T-helper 2 cell (primary cell): Measurements from ENCODE around the gene XPO6.
A peak's percentile ranks its signal among the peaks of the same experiment; 100 is the strongest.

Experiments used
- DNase-seq, 5 experiments: peaks; one replicate each; pipeline versions ENCODE4 v3.0.0 to v3.0.0-alpha.2; 2012 to 2022

Gene XPO6

DNA sequence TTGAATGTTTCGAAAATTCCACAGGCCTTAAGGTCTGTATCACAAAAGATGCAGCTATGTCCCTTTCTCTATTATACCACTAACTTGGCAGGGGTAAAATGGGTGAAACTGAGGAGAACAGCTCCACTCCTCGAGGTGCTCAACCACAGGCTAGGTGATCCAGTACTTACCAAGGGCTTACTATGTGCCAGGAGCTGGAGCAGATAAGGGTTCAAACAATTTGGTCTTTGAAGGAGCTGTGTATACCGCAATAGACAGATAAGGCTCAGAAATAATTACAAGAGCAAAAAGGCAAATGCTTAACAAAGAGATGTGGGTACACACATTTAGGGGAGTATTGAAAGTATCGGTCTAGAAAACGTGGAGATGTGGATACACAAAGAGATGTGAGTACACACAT lies 1.5 kb downstream of the XPO6 start:
- DNase-seq, result no peak

DNA sequence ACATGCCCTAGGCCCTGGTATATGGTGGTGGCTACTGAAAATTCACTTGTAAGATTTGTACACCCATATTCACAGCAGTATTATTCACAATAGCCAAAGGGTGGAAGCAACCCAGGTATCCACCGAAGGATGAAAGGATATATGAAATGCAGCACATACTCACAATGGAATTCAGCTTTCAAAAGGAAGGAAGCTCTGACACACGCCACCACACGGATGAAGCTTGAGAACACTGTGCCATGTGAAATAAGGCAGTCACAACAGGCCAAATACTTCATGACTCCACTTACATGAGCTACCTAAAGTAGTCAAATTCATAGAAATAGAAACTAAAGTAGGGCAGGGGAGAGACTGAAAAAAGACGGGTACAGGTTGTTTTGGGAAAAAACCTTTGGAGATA lies 2.9 kb downstream of the XPO6 start:
- no peak for DNase-seq

DNA sequence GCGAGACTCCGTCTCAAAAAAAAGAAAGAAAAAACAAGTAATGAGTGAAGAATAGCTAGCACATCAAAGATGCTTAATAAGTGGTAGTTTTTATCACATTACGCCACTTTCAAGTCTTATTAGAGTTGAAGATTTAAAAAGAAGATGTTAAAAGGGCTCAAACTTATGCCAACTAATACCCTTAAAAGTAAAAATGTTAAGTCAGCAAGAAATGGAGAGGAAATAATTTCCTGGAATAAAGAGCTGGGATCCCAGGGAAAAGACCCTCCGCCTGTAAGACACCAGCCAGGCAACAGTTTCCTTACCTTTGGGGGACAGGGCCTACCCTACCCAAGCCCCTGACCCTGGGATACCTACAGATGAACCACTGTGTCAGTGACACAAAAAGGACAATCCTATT lies 3.6 kb downstream of the XPO6 start:
- DNase-seq, result no peak

DNA sequence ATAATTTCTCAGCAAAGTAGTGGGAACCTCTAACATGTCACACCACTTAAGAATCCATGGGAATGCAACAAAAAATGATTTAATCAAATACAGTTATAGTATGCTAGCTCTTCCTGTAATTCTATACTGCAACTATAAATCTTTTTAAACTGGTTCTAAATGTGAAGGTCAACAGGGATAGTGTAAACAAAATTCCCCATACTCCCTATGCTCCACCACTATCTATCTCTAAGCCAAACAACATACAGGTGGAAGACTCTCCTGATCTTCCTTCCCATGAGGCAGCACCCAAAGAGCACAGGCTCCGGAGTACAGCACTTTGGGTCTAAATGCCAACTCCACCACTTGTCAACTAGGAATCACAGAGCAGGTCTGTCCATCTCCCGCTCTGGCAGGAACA lies 4.4 kb downstream of the XPO6 start:
- no peak for DNase-seq

DNA sequence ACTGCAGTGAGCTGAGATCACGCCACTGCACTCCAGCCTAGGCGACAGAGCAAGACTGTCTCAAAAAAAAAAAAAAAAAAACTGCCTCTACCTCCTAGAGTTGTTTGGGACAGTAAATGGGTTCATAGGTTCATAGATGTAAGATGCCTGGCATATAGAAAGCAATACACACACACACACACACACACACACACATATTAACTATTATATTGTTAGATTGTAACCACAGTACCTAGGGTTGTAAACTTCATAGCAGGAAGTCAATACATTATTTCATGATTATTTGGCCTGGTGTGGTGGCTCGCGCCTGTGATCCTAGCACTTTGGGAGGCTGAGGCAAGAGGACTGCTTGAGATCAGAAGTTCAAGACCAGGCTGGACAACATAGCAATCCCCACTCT lies 5.8 kb downstream of the XPO6 start:
- DNase-seq, result no peak

DNA sequence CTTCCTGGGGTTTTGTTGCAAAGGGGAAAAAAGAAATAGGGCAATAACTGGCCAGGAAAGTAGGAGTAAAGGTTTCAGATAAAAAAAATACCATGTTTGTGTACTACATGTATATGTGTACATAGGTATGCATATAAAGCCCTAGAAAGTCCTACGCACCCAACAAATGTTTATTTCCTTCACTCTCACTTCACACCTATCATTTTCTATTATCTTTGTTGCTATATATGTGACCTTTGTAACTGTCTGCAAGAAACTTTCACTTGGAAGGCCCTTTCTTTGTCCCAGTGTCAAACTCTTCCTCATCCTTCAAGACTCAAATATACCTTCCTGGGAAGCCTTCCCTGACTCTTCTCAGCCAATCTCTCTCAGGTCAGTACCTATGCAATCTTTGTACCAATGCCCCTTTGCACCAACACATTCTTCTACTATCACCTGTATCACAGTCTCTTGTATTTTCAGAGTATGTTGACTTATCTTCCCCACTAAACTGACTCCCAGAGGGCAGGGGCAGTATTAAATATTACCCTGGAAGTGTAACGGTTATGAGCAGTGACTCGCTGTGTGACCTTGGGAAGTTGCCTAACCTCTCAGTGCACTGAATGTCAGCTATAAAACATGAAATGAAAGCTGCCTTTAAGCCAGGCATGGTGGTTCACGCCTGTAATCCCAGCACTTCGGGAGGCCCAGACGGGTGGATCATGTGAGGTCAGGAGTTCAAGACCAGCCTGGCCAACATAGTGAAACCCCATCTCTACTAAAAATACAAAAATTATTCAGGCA lies 6.5 kb downstream of the XPO6 start:
- no peak for DNase-seq

DNA sequence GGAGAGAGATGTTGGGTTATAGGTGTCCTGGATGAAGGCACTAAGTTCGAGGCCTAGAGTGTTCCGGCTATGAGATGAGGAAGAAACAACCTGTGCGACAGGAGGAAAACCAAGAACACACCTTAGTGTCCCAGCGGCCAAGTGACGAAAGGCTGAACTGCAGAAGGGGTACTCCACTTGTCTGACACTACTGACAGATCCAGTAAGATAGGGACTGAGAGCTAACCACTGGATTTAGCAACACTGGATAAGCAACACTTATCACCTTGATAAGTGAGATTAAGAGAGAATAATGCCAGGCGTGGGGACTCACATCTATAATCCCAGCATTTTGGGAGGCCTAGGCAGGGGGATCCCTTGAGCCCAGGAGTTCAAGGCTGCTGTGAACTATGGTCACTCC lies 7.1 kb downstream of the XPO6 start:
- no peak for DNase-seq

DNA sequence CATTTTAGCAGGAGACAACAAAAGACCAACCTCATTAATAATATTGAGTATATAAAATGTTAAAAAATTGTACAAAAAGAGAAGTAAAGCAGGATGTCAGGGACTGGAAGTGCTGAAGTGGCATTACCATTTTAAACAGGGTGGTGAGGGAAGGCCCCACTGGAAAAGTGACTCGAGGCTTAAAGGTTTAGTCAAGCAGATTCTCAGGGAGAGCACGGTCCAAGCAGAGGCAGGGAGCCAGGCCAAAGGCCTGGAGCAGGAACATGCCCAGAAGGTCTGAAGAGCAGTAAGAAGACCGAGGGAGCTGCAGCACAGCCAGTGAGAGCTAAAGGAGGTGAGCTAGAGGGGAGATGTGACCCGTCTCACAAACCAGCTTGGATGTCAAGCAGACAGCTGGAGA lies 7.6 kb downstream of the XPO6 start:
- DNase-seq, result no peak

DNA sequence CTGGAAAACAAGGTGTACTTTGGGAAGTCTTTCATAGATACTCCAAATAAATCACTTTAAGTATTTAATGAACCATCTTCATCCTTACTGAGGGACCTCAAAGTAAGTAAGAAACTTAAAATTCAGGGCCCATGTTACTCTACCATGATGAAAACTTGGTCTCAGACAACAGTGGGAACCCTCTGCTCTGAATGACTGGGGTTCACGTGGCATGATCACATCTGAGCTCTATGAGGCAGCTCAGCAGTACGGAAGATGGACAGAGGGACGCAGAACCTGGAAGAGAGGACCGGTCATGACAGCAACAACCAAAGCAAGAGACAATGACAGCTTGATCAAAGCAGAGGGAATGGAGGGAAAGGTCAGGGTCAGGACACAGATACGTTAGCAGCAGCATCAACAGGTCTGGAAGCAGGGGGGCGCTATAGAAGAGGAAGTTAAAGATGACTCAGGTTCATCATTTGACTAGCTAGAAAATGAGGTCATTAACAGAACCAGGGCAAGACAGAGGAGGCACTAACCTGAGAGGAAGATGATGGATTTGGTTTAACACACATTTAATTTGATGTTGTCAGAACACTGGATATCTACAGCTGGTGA lies 9.5 kb downstream of the XPO6 start:
- DNase-seq, result peak in 1 of 5 experiments; percentile 72

DNA sequence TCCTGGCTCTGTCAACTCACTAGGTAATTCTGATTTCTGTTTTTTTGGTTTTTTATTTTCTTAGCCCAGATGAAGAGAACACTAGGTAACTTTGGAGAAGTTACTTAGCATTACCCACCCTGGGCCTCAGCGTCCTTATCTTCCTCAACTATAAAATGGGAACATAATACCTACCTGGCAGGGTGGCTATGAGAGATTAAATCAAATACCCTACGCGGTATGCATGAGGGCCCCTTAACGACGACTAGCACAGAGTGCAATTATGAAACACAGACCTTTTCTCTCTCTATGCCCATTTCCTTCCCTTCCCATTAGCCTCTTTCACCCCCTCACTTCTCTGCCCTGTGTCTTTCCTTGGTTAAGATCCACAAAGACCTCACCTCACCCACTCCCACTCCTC lies 11.1 kb downstream of the XPO6 start:
- no peak for DNase-seq

DNA sequence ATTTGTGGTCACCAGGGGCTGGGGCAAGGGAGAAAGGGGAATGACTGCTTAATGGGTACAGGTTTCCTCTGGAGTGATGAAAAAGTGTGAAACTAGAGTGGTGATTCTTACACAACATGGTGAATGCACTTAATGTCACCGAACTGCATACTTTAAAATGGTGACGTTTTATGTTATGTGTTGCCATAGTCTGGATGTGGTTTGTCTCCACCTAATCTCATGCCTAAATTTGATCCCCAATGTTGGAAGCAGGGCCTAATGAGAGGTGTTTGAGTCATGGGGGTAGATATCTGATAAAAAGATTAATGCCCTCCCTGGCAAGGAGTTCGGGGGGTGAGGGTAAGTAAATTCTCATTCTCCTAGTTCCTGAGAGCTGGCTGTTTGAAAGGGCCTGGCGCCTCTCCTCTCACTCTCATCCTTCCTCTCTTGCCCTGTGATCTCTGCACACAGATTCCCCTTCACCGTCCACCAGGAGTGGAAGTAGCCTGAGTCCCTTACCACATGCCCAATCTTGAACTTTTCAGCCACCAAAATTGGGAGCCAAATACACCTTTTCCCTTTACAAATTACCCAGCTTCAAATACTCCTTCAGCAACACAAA lies 15.3 kb downstream of the XPO6 start:
- DNase-seq, result no peak

DNA sequence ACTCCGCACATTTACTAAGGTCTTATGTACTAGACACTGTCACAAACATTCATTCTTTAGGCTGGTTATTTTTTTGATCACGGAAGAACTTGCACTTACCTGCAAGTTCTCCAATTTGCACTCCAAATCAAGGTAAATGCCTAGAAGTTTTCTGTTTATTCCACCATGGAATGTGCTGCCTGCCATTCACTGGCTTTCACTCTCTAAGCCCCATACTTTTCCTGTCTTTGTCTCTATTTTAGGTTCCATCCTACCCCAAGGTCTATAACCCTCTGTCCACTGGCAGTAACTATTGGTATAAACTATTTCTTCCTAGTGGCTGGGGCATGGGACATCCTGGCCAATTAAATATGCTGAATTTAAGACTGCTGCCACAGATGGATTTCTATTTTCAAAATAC lies 15.9 kb downstream of the XPO6 start:
- no peak for DNase-seq

DNA sequence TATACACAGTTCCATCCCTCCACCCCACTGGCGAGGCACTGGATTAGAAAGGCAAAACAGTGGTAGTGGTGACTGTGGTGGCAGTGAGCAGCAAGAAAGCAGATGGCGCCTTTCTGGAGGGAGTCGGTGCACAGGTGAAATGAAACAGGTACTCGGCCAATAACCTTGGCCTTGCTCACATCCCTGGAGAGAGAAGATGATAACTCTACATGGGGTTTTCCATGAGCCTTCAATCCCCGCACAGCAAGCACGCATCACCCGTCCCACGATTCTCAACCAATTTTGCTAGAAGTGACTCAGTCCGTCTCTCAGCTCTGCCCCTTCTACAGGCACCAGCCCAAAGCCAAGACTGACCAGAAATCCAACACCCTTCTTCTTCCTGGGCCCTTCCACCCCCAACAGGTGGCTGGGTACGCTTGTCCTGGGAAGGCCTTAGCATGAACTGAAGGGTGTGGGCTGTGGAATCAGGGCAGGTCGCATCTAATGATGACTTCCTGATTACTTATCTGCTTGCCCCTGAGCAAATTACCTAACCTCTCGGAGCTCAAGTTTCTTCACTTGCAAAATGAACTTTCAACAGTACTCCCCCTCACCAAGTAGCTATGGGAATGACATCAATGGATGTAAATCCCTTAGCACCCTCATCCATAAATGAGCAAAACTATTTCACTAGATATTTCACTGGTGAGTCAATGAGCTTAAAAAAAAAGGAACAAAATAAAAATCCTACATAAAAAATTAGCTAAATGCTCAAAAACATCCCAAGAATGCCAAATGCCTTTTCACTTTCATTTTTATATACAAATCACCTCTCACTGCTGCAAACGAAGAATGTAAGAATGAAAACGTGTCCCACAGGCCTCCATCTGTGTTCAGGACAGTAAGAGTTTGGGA lies 18.0 kb downstream of the XPO6 start:
- peak in 2 of 5 experiments; percentile 8 to 65 for DNase-seq

DNA sequence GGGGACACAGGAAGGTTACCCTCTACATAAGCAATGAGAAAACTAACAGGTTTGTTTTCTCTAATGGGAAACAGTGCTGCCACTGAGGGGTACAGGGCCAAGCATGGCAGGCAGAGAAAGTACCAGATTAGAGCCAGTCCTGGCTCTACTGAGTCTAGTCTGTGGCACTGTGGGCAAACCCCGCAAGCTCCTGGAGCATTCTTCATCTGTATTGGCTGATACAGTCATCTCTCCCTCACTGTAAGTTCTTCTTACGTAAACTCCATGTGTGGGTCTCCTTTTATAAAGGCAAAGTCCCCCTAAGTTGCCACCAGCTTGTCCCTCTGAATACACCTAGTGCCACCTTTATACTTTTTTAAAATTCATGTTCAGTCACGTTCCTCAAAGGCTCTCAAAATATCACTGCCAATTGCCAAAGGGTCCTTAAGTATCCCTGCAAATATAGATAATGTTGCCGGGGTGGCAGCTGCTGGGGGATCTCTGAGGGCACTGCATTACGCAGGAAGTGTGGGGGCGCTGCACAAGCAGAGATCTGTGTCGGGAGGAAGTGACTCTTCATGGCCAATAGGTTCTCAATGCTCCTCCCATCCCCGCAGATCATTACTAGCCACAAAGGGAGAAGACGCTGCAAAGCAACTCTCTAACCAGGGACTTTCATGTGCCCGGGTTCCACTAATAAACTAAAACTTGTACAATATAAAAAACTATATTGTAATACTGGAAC lies 18.8 kb downstream of the XPO6 start:
- DNase-seq, result peak; percentile 34 to 93 (median 72)

DNA sequence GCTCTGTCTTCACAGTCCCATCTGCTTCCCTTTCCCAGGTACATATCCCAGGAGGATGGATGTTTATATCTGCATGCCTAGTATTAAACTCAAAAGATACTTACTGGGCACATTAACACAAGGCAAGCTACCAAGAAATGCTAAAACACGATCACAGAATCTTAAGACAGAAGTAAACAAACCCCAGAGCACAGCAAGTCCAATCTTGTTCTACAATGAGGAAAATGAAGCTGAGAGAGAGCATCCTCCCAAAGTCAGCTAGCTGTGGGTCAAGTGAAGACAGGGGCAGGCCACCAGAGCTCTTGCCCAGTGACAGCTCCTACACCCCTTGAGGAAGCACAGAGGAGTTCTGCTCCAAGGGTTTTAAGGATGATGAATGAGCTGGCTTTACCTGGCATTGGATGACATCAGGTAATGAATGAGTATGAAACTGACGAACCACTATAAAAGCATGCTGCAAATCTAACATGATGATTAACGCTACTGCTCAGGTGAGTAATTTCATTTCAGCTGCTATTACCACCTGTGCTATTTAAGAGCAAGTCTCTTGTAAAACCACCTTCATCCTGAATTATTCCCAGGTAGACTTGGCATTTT lies 20.3 kb downstream of the XPO6 start:
- no peak for DNase-seq

DNA sequence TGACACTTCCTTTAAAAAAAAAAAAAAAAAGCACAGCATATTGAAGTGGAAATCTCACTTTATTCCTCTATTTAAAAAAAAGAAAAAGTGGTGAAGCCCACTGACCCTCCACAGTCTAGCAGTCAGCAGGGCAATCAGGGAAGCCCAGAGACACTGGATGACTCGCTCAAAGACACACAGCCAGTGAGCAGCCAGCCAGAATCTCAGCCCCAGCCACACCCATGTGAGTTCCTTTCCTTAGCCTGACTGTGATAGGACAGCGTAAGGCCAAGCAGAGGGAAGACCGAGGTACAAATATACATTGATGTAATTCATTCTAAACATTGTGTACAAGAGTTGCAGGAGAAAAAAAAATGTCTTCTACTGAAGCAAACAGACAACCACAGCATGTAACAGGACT lies 22.5 kb downstream of the XPO6 start:
- DNase-seq, result peak in 1 of 5 experiments; percentile 71

DNA sequence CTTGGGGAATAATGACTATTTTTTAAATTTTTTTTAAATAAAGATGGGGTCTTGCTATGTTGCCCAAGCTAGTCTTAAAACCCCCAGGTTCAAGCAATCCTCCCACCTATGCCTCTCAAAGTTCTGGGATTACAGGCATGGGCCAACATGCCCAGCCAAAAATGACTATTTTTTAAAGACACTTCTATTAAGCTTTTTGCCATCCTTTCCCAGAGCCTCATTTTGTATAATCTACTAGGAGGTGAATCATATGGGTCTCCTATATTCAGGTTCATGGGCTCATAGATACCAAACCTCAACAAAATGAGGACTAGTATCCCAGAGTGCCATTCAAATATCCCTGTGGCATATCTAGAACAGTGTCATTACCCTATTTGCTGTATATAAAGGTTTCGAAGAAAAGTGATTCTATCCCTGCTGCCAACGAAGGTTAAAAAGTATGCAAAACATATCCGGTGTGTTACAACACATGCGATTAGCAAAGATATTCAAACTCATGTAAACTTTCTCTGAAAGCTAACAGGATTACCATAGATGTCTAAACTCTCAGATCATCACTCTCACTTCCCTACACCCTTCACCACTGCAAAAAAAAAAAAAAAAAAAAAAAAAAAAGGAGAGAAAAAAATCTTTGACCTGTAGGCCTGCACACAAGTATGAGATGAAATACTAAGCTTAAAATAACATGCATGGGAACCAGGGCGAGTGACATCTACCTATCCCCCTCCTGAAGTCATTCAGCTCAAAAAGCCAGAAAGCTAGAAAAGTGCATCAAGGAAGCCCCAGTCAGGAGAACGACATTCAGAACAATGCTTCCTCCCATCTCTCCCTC lies 23.5 kb downstream of the XPO6 start:
- DNase-seq, result peak in 1 of 5 experiments; percentile 71

DNA sequence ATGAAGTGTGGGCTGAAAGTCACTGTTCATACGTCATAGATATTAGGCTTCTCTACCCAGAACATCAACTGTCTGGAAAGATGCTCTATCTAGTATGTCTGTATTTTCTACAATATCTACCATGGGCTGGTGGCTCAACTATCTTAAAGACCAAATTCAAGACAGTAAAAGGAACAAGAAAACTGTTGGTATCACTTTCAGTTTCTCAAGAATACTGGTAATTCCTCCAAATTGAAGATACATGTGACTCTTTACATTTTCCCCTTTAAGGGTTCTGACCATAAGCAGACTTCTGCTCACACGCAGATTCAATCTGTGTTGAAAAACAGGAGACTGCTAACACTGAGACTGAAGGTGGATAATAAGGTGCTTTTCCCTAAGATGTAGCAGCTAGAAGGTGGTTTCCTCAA lies 24.2 kb downstream of the XPO6 start:
- peak in 1 of 5 experiments; percentile 77 for DNase-seq

DNA sequence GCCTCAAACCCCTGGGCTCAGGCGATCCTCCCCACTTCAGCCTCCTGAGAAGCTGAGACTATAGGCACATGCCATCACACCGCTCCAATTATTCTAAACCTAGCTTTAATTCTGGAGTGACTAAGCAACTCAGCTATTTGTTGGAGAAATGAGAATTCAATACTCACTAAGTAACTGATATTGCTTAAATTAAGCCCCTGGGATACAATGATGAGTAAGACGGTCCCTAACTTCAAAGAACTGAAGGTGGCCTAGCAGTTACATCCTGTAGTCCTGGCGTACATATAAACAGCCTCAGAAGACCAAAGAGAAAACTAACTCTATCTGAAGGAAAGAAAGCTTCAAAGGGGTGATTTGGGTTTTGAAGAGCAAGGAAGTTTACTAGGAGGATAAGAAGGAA lies 25.0 kb downstream of the XPO6 start:
- DNase-seq, result peak in 2 of 5 experiments; percentile 30 to 82

DNA sequence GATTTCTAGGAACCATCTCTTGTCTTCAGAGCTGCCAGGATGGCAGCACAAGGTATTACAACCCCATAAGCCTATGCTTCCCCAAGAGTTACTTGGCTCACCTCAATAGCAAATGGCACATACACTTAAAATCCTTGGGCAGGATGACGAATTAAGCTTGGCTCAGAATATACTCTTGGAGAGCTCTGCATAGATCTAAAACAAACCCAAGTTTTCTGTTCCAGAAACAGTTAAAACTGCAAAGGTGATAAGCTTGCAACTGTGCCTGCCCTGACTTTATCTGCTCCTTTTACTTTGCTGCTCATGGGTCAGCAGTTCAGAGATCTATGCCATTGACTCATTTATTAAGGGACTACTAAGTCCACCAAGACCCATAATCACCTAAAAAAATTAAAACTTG lies 26.1 kb downstream of the XPO6 start:
- DNase-seq, result no peak

DNA sequence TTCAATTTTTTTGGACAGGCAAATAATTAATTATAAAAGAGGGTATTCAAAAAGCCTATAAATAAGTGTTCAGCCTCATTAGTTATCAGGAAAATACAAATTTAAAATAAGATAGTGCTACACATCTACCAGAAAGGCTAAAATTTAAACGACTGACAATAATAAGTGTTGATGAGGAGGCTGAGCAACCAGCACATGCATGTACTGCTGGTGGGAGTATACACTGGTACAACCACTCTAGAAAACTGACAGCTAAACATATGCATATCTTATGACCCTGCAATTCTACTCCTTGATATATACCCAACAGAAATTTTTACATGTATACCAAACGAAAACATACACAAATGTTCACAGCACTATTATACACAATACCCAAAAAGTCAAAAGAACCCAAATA lies 27.1 kb downstream of the XPO6 start:
- no peak for DNase-seq
